ENCODE measurements around the gene TTLL5.

The TTLL5 gene

DNA sequence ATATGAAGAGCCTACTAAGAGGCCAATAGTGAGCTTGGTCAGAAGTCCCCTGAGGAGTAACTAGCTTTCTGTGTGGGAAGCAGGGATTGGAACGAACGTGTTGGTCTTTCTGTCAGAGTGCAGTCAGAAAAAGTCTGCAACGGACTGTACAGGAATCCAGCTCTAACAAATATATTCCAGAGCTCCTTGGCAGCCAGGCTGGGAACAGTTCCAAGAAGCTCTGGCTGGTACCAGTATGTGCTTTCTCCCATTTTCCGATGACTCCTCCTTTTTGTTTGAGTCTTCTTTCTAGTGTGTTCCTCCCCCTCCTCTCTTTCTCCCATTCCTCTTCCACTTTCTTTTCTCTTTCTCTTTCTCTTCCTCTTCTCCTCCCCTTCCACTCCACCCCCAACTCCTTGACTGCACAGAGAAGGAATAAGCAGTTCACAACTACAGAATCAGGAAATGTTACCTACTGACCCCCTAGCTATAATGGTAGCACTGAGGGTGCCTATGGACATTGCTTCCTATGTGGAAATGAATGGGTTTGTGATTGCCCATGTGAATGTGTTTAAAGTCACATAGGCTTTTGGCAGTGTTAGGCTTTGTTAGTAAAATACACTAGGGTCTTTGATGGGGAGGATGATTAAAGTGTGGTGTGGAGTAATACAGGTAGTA lies 59.9 kb downstream of the TTLL5 start:
- H3K27me3 ChIP-seq (ENCODE audit: control insufficient read depth, insufficient read depth, low read length) = no peaks in the 10 kb centered on the region
- TF ChIP-seq, protein P1, sequence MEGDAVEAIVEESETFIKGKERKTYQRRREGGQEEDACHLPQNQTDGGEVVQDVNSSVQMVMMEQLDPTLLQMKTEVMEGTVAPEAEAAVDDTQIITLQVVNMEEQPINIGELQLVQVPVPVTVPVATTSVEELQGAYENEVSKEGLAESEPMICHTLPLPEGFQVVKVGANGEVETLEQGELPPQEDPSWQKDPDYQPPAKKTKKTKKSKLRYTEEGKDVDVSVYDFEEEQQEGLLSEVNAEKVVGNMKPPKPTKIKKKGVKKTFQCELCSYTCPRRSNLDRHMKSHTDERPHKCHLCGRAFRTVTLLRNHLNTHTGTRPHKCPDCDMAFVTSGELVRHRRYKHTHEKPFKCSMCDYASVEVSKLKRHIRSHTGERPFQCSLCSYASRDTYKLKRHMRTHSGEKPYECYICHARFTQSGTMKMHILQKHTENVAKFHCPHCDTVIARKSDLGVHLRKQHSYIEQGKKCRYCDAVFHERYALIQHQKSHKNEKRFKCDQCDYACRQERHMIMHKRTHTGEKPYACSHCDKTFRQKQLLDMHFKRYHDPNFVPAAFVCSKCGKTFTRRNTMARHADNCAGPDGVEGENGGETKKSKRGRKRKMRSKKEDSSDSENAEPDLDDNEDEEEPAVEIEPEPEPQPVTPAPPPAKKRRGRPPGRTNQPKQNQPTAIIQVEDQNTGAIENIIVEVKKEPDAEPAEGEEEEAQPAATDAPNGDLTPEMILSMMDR (IDR thresholded peaks at IDR 0.05) = no peak
- H3K36me3 ChIP-seq (ENCODE audit: control insufficient read depth, insufficient read depth, low read length) = no peaks in the 10 kb centered on the region
- no peaks in the 10 kb centered on the region for H3K9me3 ChIP-seq (ENCODE audit: control insufficient read depth, low read length)
- peak overlapping the region; percentile 88 for H3K27ac ChIP-seq
- no peaks in the 10 kb centered on the region for H3K79me2 ChIP-seq
- H3K4me1 ChIP-seq = peaks cover 55% of the 10 kb centered on the region
- peak overlapping the region; percentile 38 for H3K4me3 ChIP-seq (ENCODE audit: low read depth, low read length)
- peak overlapping the region; percentile 56 for H3K4me2 ChIP-seq (ENCODE audit: low read length)
- no peak overlapping the region for H3K9ac ChIP-seq
- peak overlapping the region; percentile 69 for H2AFZ ChIP-seq

- Histone ChIP-seq H2AFZ (no peak overlapping the region), H3K36me3 (ENCODE audit: control insufficient read depth, insufficient read depth, low read length) (no peaks in the 10 kb centered on the region), H3K79me2 (no peaks in the 10 kb centered on the region), H3K4me3 (ENCODE audit: low read depth, low read length) (no peak overlapping the region), H3K9ac (no peak overlapping the region), H3K9me3 (ENCODE audit: control insufficient read depth, low read length) (peaks cover 4% of the 10 kb centered on the region), H3K27me3 (ENCODE audit: control insufficient read depth, insufficient read depth, low read length) (no peaks in the 10 kb centered on the region), H3K4me2 (ENCODE audit: low read length) (no peak overlapping the region), H3K4me1 (peaks cover 32% of the 10 kb centered on the region), H3K27ac (no peak overlapping the region)
- TF ChIP-seq, protein P1 (IDR thresholded peaks at IDR 0.05) = no peak
Observed at GRCh38 chr14:75723716-75724115, 62.7 kb downstream of the TTLL5 start.

- no peaks in the 10 kb centered on the region for H3K79me2 ChIP-seq
- H3K4me1 ChIP-seq = peaks cover 23% of the 10 kb centered on the region
- TF ChIP-seq, protein P1 (IDR thresholded peaks at IDR 0.05) = no peak
- H3K9me3 ChIP-seq (ENCODE audit: control insufficient read depth, low read length) = peaks cover 4% of the 10 kb centered on the region
- no peak overlapping the region for H3K4me3 ChIP-seq (ENCODE audit: low read depth, low read length)
- no peak overlapping the region for H2AFZ ChIP-seq
- no peak overlapping the region for H3K4me2 ChIP-seq (ENCODE audit: low read length)
- no peaks in the 10 kb centered on the region for H3K36me3 ChIP-seq (ENCODE audit: control insufficient read depth, insufficient read depth, low read length)
- no peak overlapping the region for H3K9ac ChIP-seq
- H3K27ac ChIP-seq = peak overlapping the region; percentile 39
- H3K27me3 ChIP-seq (ENCODE audit: control insufficient read depth, insufficient read depth, low read length) = no peaks in the 10 kb centered on the region
Observed at GRCh38 chr14:75724414-75725204, 63.6 kb downstream of the TTLL5 start.

GRCh38 chr14:75725481-75725880 lies 64.4 kb downstream of the TTLL5 start:
- Histone ChIP-seq H3K27me3 (ENCODE audit: control insufficient read depth, insufficient read depth, low read length) (no peaks in the 10 kb centered on the region), H2AFZ (no peak overlapping the region), H3K36me3 (ENCODE audit: control insufficient read depth, insufficient read depth, low read length) (no peaks in the 10 kb centered on the region), H3K9me3 (ENCODE audit: control insufficient read depth, low read length) (peaks cover 4% of the 10 kb centered on the region), H3K27ac (peak overlapping the region; percentile 39), H3K9ac (no peak overlapping the region), H3K4me2 (ENCODE audit: low read length) (no peak overlapping the region), H3K4me1 (peaks cover 14% of the 10 kb centered on the region), H3K4me3 (ENCODE audit: low read depth, low read length) (no peak overlapping the region), H3K79me2 (no peaks in the 10 kb centered on the region)
- TF ChIP-seq, protein P1 (IDR thresholded peaks at IDR 0.05) = no peak

Data from parathyroid adenoma (tissue), 2 donors.